Erythroblast (primary cell): ENCODE results near the gene TPCN2.

Experiments
- GATA1 ChIP-seq: IDR thresholded peaks from 2 replicates; pipeline ENCODE4 v1.6.1; 2011; ENCODE audit warnings: low read depth, mild to moderate bottlenecking, control low read depth, low read length, moderate library complexity
- POLR2A ChIP-seq: IDR thresholded peaks from 2 replicates; pipeline ENCODE4 v1.6.1; 2011; ENCODE audit warnings: mild to moderate bottlenecking, low read length

- no peak for TF ChIP-seq POLR2A
- TF ChIP-seq GATA1, result no peak
These were observed 105.6 kb downstream of the TPCN2 start for GRCh38 chr11:69154211-69154913.
